ENCODE results near the gene HOMER1.

GRCh38 chr5:79456400-79456799 lies 57.5 kb downstream of the HOMER1 start:
- no peak for TF ChIP-seq CTCF (IDR thresholded peaks at IDR 0.05; ENCODE audit: insufficient read depth, low read length, poor library complexity, severe bottlenecking)
- no peak for TF ChIP-seq EZH2phosphoT487 (conservative IDR thresholded peaks at IDR 0.05; ENCODE audit: low read length)

Measured in SU-DHL-6 (cell line).